Natural killer cell (primary cell): ENCODE measurements around the gene CDC42SE2. TPM values are rescaled to one million over a fixed set of nuclear protein-coding genes. Genes with fewer than 3 reads are reported as not detected.
"Not testable (repeated sequence)": the region's sequence is repeated elsewhere in the genome, so short reads cannot be mapped to it uniquely, and the experiment has no call there.

ENCODE experiments used
- ATAC-seq, 3 donors: fragments of 150-1000 bp in 2 of 3; fragments of 200-7000 bp in 1 of 3; cut with Tn5 transposase; 1 replicate in 1 of 3; 2 replicates in 2 of 3; pipeline ENCODE4 v1.10.0; 2021; ENCODE audit warnings: mild to moderate bottlenecking in 2 of 3, moderate library complexity in 2 of 3
- DNase-seq, 2 donors: peaks; one replicate each; pipeline versions ENCODE4 v3.0.0 to v3.0.0-alpha.2; 2013 to 2021; ENCODE audit warnings: mixed read lengths in 1 of 2
- H3K27ac ChIP-seq: one replicate; pipeline ENCODE4 v1.5.1; 2013; ENCODE audit warnings: mild to moderate bottlenecking, low read length
- H3K27me3 ChIP-seq: one replicate; pipeline ENCODE4 v1.6.1; 2013; ENCODE audit warnings: low read length; ENCODE audit not compliant: control insufficient read depth, insufficient read depth
- H3K36me3 ChIP-seq: one replicate; pipeline ENCODE4 v1.6.1; 2013; ENCODE audit warnings: low read length; ENCODE audit not compliant: control insufficient read depth, insufficient read depth
- H3K4me1 ChIP-seq: one replicate; pipeline ENCODE4 v1.6.1; 2013; ENCODE audit warnings: low read length; ENCODE audit not compliant: control insufficient read depth, insufficient read depth
- H3K4me3 ChIP-seq: one replicate; pipeline ENCODE4 v1.5.1; 2013; ENCODE audit warnings: low read length
- H3K9me3 ChIP-seq: one replicate; pipeline ENCODE4 v1.6.1; 2013; ENCODE audit warnings: low read length; ENCODE audit not compliant: control insufficient read depth, insufficient read depth
- H3K27ac Mint-ChIP-seq, 2 donors: one replicate each; pipeline ENCODE4 v1.8.0; 2022; ENCODE audit warnings: mild to moderate bottlenecking in 2 of 2, mixed read lengths in 2 of 2, moderate library complexity in 1 of 2
- H3K27me3 Mint-ChIP-seq, 2 donors: one replicate each; pipeline ENCODE4 v1.8.0; 2022; ENCODE audit warnings: low read depth in 2 of 2, mixed read lengths in 2 of 2
- H3K36me3 Mint-ChIP-seq: one replicate; pipeline ENCODE4 v1.8.0; 2022; ENCODE audit warnings: mixed read lengths
- H3K4me1 Mint-ChIP-seq, 2 donors: one replicate each; pipeline ENCODE4 v1.8.0; 2022; ENCODE audit warnings: mixed read lengths in 2 of 2
- H3K4me3 Mint-ChIP-seq: one replicate; pipeline ENCODE4 v1.8.0; 2022; ENCODE audit warnings: mild to moderate bottlenecking, moderate library complexity, mixed read lengths
- H3K9me3 Mint-ChIP-seq, 2 donors: one replicate each; pipeline ENCODE4 v1.8.0; 2022; ENCODE audit warnings: mixed read lengths in 2 of 2
- CTCF ChIP-seq: fragments of 200-600 bp; IDR thresholded peaks from one replicate; pipeline ENCODE4 v1.8.0; 2022; ENCODE audit warnings: antibody characterized with exemption
- WGBS: methylation state at CpG from one replicate; pipeline ENCODE4 v1.1.7; 2013; ENCODE audit warnings: missing lambda C conversion rate; ENCODE audit not compliant: insufficient coverage; 5-methylcytosine and 5-hydroxymethylcytosine counted together
- intact Hi-C: fragments of 100-400 bp; cut with micrococcal nuclease; formaldehyde crosslinking; loops from one replicate; pipeline ENCODE4 v1.14.2; 2022
- total RNA-seq, 4 donors: library from RNA; stranded (reverse); fragments of 120-200 nt in 1 of 4; gene quantifications; one replicate each; pipeline versions ENCODE4 v1.2.3 to v1.2.4, GENCODE V29; 2013 to 2022

CDC42SE2 gene
- total RNA-seq, 3 donors from 2014 or later (not counting 1 experiment from before 2014, with no cell fraction given), result 140 to 183 (median 166) TPM

DNA sequence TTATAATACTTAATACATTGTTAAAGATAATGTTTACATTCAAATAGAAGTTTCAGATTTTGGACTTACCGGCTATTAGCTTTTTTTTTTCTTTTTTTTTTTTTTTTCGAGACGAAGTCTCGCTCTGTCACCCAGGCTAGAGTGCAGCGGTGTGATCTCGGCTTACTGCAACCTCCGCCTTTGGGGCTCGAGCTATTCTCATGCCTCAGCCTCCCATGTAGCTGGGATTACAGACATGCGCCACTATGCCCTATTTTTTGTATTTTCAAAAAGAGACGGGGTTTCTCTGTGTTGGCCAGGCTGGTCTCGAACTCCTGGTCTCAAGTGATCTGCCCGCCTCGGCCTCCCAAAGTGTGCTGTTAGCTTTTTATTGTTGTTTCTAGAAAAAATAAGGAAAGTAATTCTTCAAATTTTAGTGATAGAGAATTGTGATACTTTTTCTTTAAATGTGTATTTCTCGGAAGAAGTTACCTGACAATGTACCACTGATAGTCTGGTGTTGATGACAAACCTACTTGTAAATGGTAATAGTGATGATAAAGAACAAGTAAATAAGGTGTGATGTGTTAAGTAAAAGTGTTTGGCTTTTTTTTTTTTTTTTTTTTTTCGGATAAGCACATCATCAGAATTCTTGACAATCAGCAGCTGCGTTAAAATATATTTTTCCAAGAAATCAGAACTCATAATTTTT lies 2.7 kb downstream of the CDC42SE2 start:
- 40% methylated on average over 13 of the region's 16 CpGs for WGBS
- Histone ChIP-seq H3K9me3 (no peaks in the 10 kb centered on the region), H3K27ac (peak overlapping the region; percentile 97), H3K4me1 (peaks cover 49% of the 10 kb centered on the region), H3K4me3 (peak overlapping the region; percentile 95), H3K36me3 (no peaks in the 10 kb centered on the region), H3K27me3 (no peaks in the 10 kb centered on the region)
- intact Hi-C loops, result no loop called here
- Mint-ChIP-seq H3K4me3 (peak overlapping the region; percentile 91), H3K4me1 (peaks cover 45 to 49% of the 10 kb centered on the region in 2 donors), H3K27me3 (no peaks in the 10 kb centered on the region), H3K9me3 (no peaks in the 10 kb centered on the region), H3K27ac (peak overlapping the region; percentile 76 to 83), H3K36me3 (no peaks in the 10 kb centered on the region)
- DNase-seq (peak in 1 of 2 donors; percentile 70), ATAC-seq (no peak)
- TF ChIP-seq CTCF, result no peak

DNA sequence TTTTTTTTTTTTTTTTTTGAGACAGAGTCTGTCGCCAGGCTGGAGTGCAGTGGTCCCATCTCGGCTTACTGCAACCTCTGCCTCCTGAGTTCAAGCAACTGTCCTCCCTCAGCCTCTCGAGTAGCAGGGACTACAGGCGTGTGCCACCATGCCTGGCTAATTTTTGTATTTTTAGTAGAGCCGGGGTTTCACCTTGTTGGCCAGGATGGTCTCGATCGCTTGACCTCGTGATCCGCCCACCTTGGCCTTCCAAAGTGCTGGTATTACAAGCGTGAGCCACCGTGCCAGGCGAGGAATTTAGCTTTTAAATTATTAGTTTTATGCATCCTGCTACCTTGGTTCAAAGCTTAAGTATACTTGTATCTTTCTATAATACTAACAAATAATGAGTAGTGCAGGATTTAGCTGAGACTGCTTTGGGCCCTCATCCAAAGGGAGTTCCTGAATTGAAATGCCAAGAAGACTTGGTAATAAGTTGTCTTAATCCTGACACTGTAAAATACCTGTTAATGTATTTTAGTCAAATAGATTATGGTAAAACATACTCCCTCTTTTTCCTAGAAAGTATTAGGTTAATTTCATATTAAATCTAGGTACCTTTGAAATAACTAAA lies 5.0 kb downstream of the CDC42SE2 start:
- Mint-ChIP-seq H3K27ac (peak overlapping the region in 1 of 2 donors; percentile 83), H3K36me3 (no peaks in the 10 kb centered on the region), H3K9me3 (no peaks in the 10 kb centered on the region), H3K4me3 (peak overlapping the region; percentile 14), H3K4me1 (peaks cover 46 to 52% of the 10 kb centered on the region in 2 donors), H3K27me3 (no peaks in the 10 kb centered on the region)
- no peak overlapping the region for H3K4me3 ChIP-seq
- ATAC-seq (no peak), DNase-seq (no peak)
- intact Hi-C loops, result no loop called here
- H3K36me3 ChIP-seq, result no peaks in the 10 kb centered on the region
- no peak overlapping the region for H3K27ac ChIP-seq
- H3K4me1 ChIP-seq, result peaks cover 58% of the 10 kb centered on the region
- TF ChIP-seq CTCF, result no peak
- no peaks in the 10 kb centered on the region for H3K9me3 ChIP-seq
- H3K27me3 ChIP-seq, result no peaks in the 10 kb centered on the region
- WGBS, result 82% methylated on average over 11 of the region's 12 CpGs

DNA sequence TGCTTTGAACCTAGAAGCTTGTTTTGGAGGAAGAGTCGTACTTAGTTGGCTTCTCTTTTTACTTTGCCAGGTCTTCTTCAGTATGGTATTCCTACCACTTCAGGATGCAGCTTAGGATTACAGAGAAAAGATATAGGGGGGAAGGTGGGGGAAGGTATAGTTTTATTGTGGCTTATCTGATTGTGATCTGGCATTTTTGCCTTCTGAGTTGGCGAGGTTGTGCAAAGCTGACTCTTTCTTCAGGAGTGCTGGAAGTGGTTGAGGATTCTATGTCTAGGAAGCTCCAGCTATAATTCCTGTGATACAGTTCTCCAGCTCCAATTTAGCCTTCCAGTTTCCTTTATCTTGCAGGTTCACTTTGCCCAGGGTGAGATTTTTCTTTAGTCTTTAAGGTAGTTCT lies 7.0 kb downstream of the CDC42SE2 start:
- no peak for ATAC-seq
- peaks cover 55 to 66% of the 10 kb centered on the region in 2 donors for H3K4me1 Mint-ChIP-seq
- no peaks in the 10 kb centered on the region for H3K27me3 Mint-ChIP-seq
- intact Hi-C loops, result no loop called here
- DNase-seq, result no peak
- peaks cover 66% of the 10 kb centered on the region for H3K4me1 ChIP-seq
- H3K4me3 ChIP-seq, result no peak overlapping the region
- no peaks in the 10 kb centered on the region for H3K9me3 ChIP-seq
- H3K27me3 ChIP-seq, result no peaks in the 10 kb centered on the region
- no peaks in the 10 kb centered on the region for H3K9me3 Mint-ChIP-seq
- peak overlapping the region; percentile 32 for H3K27ac ChIP-seq
- peak overlapping the region; percentile 77 to 83 for H3K27ac Mint-ChIP-seq
- H3K4me3 Mint-ChIP-seq, result peak overlapping the region; percentile 45
- H3K36me3 ChIP-seq, result no peaks in the 10 kb centered on the region
- H3K36me3 Mint-ChIP-seq, result no peaks in the 10 kb centered on the region
- WGBS, result 40% methylated on average over 2 of the region's 2 CpGs
- no peak for TF ChIP-seq CTCF

GRCh38 chr5:131271888-131272287 lies 8.0 kb downstream of the CDC42SE2 start:
- Mint-ChIP-seq H3K27ac (peak overlapping the region; percentile 77 to 83), H3K4me3 (peak overlapping the region; percentile 86), H3K4me1 (peaks cover 54 to 63% of the 10 kb centered on the region in 2 donors)
- H3K4me3 ChIP-seq, result peak overlapping the region; percentile 7
- H3K9me3 Mint-ChIP-seq, H3K9me3 ChIP-seq, DNase-seq, H3K27me3 Mint-ChIP-seq, H3K27me3 ChIP-seq, intact Hi-C loops, H3K36me3 Mint-ChIP-seq, ATAC-seq, H3K36me3 ChIP-seq: not testable (repeated sequence)
- H3K27ac ChIP-seq, result peak overlapping the region; percentile 69
- WGBS, result 48% methylated on average over 8 of the region's 8 CpGs
- peaks cover 70% of the 10 kb centered on the region for H3K4me1 ChIP-seq
